NT2/D1 (cell line): Measurements from ENCODE around the gene CKAP4.

ENCODE experiments used
- DNase-seq: peaks from one replicate; pipeline ENCODE4 v3.0.0-alpha.2; 2011; ENCODE audit warnings: low read depth, low spot score
- H3K27me3 ChIP-seq: 2 replicates; pipeline ENCODE4 v1.6.0; 2011; ENCODE audit warnings: mild to moderate bottlenecking; ENCODE audit not compliant: insufficient read length, insufficient read depth
- H3K36me3 ChIP-seq: 2 replicates; pipeline ENCODE4 v1.6.1; 2011; ENCODE audit warnings: mild to moderate bottlenecking, low read length, mixed read lengths; ENCODE audit not compliant: insufficient read depth, insufficient read length
- H3K4me1 ChIP-seq: 2 replicates; pipeline ENCODE4 v1.5.1; 2011; ENCODE audit not compliant: insufficient read depth, insufficient read length
- H3K4me3 ChIP-seq: 2 replicates; pipeline ENCODE4 v1.5.1; 2011; ENCODE audit warnings: low read depth; ENCODE audit not compliant: insufficient read length
- H3K9ac ChIP-seq: 2 replicates; pipeline ENCODE4 v1.6.0; 2011; ENCODE audit warnings: low read depth; ENCODE audit not compliant: insufficient read length
- H3K9me3 ChIP-seq: 2 replicates; pipeline ENCODE4 v1.5.1; 2011; ENCODE audit warnings: mild to moderate bottlenecking, low read length; ENCODE audit not compliant: insufficient read depth
- SUZ12 ChIP-seq: IDR thresholded peaks from 2 replicates; pipeline ENCODE4 v1.6.1; 2011; ENCODE audit not compliant: insufficient read length, insufficient read depth; ENCODE audit errors: extremely low read depth
- YY1 ChIP-seq: IDR thresholded peaks from 2 replicates; pipeline ENCODE4 v1.6.1; 2011; ENCODE audit not compliant: insufficient read length, insufficient read depth
- ZNF274 ChIP-seq: IDR thresholded peaks from 2 replicates; pipeline ENCODE4 v1.6.1; 2011; ENCODE audit warnings: mild to moderate bottlenecking, low read depth, low read length

Gene CKAP4

GRCh38 chr12:106238146-106238545, 9.7 kb downstream of the CKAP4 start:
- TF ChIP-seq SUZ12 (no peak), YY1 (no peak), ZNF274 (no peak)
- no peak overlapping the region for H3K4me3 ChIP-seq
- H3K4me1 ChIP-seq: no peaks in the 10 kb centered on the region
- H3K27me3 ChIP-seq: no peaks in the 10 kb centered on the region
- H3K9me3 ChIP-seq: no peaks in the 10 kb centered on the region; the same call in 1 of the 2 replicates
- no peak for DNase-seq
- peaks cover 61% of the 10 kb centered on the region for H3K36me3 ChIP-seq
- H3K9ac ChIP-seq: no peak overlapping the region

DNA sequence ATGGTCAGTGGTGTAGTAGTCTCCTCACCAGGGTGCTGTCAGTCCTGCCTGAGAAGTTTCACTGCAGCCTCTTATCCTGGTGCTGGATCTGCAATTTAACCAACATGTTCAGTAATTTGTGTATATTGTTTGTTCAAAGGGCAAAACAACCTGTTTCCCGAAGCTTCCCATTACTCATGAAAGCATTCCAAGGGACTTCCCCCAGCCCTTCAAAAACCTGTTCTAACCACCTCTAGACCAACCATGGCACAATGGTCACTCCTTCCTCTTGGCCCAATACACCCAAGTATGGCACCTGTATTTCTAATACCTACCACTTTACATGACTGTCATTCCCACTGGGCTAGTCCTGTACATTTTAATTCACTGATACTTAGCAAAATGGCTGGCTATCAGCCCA, 12.1 kb downstream of the CKAP4 start:
- no peak overlapping the region for H3K9ac ChIP-seq
- H3K4me1 ChIP-seq: no peaks in the 10 kb centered on the region
- no peak overlapping the region for H3K4me3 ChIP-seq
- no peaks in the 10 kb centered on the region for H3K27me3 ChIP-seq
- H3K9me3 ChIP-seq: no peaks in the 10 kb centered on the region; the same call in 1 of the 2 replicates
- TF ChIP-seq YY1 (no peak), SUZ12 (no peak), ZNF274 (no peak)
- no peak for DNase-seq
- peaks cover 40% of the 10 kb centered on the region for H3K36me3 ChIP-seq

DNA sequence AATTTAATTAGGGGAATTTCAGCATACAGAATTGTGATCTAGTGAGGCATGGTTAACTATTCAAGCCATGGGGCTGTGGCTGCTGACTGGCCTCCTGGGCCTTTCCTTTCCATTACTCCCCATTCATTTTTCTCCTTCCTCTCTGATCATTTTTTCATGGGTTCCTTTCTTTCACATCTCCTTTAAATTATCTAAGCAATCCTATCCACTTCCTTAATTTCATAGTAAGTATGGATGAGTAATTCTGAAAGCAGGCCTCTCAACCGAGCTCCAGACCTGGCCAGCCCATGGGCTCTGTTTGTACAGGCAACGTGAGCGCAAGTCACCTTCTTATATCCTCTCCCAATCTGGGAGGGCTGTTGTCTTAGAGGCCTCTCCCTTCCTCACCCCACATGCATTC, 13.4 kb downstream of the CKAP4 start:
- Histone ChIP-seq H3K4me3 (no peak overlapping the region), H3K9ac (no peak overlapping the region), H3K4me1 (no peaks in the 10 kb centered on the region), H3K9me3 (no peaks in the 10 kb centered on the region; the same call in 1 of the 2 replicates), H3K36me3 (peaks cover 27% of the 10 kb centered on the region), H3K27me3 (no peaks in the 10 kb centered on the region)
- no peak for DNase-seq
- no peak for TF ChIP-seq SUZ12
- TF ChIP-seq ZNF274: no peak
- TF ChIP-seq YY1: no peak

- H3K27me3 ChIP-seq: no peaks in the 10 kb centered on the region
- H3K9ac ChIP-seq: no peak overlapping the region
- no peaks in the 10 kb centered on the region for H3K4me1 ChIP-seq
- TF ChIP-seq SUZ12 (no peak), ZNF274 (no peak), YY1 (no peak)
- no peaks in the 10 kb centered on the region; the same call in 1 of the 2 replicates for H3K9me3 ChIP-seq
- no peak for DNase-seq
- peaks cover 13% of the 10 kb centered on the region for H3K36me3 ChIP-seq
- H3K4me3 ChIP-seq: no peak overlapping the region
Measured at GRCh38 chr12:106233011-106233410, 14.8 kb downstream of the CKAP4 start.

DNA sequence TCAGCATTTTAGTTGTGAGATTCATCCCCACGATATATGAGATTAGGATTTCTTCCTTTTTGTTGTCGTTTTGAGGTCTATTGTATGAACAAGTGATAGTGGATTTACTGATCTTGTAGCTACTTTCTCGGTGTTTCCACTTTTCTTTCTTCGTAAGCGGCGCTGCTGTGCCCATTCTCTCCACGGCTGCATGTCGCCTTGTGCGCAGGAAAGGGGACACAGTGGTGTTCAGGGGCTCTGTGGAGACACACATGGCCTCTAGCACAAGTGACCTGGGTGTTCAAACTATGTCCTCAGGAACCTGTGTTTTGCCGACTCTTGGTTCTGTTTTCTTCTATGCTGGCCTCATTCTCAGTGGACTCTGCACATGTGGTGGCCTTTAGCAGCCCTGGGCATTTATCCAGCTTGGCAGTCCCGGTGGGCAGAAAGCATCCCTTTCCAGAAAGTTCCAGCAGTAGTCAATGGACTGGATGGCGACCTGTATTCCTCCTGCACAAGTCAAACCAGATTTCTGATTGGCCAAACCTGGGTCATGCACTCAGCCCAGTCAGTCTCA, 18.7 kb downstream of the CKAP4 start:
- no peaks in the 10 kb centered on the region for H3K36me3 ChIP-seq
- TF ChIP-seq YY1 (no peak), SUZ12 (no peak), ZNF274 (no peak)
- H3K9ac ChIP-seq: no peak overlapping the region
- no peaks in the 10 kb centered on the region; the same call in 1 of the 2 replicates for H3K9me3 ChIP-seq
- no peaks in the 10 kb centered on the region for H3K27me3 ChIP-seq
- no peaks in the 10 kb centered on the region for H3K4me1 ChIP-seq
- no peak overlapping the region for H3K4me3 ChIP-seq
- DNase-seq: no peak

- no peak for DNase-seq
- Histone ChIP-seq H3K27me3 (no peaks in the 10 kb centered on the region), H3K36me3 (no peaks in the 10 kb centered on the region), H3K4me3 (no peak overlapping the region), H3K9ac (no peak overlapping the region), H3K4me1 (no peaks in the 10 kb centered on the region), H3K9me3 (no peaks in the 10 kb centered on the region; the same call in 1 of the 2 replicates)
- TF ChIP-seq ZNF274: no peak
- TF ChIP-seq SUZ12: no peak
- no peak for TF ChIP-seq YY1
Measured at GRCh38 chr12:106228320-106228710, 19.5 kb downstream of the CKAP4 start.

DNA sequence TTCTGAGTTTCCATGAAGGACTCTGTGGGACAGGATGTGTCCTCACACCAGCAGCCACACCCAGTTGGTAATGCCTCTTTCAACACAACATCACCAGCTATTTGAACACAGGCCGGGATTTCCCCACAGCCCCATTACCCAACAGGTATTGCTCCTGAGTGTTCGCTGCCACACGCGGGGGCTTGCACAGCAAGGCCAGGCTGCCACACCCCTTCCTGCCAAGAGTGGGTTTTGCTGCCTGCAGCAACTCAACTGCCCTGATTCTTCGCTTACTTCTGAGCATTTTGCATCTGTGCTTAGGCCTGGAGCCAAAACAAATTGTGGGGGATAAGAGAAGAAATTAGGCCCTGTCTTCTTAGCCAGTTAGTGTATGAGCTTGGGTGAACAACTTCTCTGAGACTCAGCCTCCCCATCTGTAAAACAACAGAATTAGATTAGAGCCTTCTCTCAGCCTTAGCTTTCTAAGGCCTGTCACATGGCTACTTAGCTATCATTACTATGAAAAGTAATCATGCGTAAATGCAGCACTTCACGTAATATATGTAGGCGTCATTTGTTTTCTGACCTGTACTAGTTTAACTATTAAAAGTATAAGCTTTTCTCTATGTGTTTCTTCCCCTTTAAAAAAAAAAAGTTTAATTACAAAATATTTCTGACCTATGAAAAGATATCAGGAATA, 20.0 kb downstream of the CKAP4 start:
- no peak overlapping the region for H3K9ac ChIP-seq
- no peaks in the 10 kb centered on the region for H3K27me3 ChIP-seq

More for the DNA sequence above, 20.0 kb downstream of the CKAP4 start:
- TF ChIP-seq SUZ12 (no peak), YY1 (no peak), ZNF274 (no peak)
- Histone ChIP-seq H3K4me1 (no peaks in the 10 kb centered on the region), H3K9me3 (no peaks in the 10 kb centered on the region; the same call in 1 of the 2 replicates), H3K4me3 (no peak overlapping the region), H3K36me3 (no peaks in the 10 kb centered on the region)
- DNase-seq: no peak
